Cardiac fibroblast (primary cell): ENCODE data around the gene ALCAM.

Source experiments
- DNase-seq, 2 donors: peaks; one replicate each; pipeline versions ENCODE4 v3.0.0 to v3.0.0-alpha.2; 2010; ENCODE audit warnings: low read depth in 2 of 2
- H3K4me3 ChIP-seq, 2 donors: replicated peaks in 1 of 2; 1 replicate in 1 of 2; 2 replicates in 1 of 2; pipeline ENCODE4 v1.5.1; 2011; ENCODE audit warnings: low read depth in 2 of 2, low read length in 2 of 2, mild to moderate bottlenecking in 2 of 2, moderate library complexity in 1 of 2
- TF ChIP-seq, protein P1 (sequence below): IDR thresholded peaks from one replicate; pipeline ENCODE4 v1.5.1; 2011; ENCODE audit warnings: low read depth, mild to moderate bottlenecking, low read length, inconsistent platforms

ALCAM gene

DNA sequence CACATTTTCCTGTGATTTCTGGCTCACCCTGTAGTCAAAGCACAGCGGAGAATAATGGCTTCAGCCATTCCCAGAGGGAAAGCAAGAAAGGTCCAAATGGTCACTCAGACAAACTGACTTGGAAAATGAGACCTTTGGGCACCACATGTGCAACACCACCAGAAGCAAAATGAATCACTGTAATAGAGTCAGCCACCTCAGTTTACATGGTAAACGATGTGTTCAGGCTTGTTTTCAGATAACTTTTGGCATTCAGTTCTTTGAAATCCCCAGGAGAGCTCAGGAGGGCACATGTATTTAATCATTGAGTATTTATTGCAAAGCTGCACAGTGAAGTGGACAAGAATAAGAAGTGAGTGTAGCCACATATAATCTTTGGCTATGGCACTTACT, 38.4 kb upstream of the ALCAM start:
- H3K4me3 ChIP-seq = no peak overlapping the region
- TF ChIP-seq, protein P1, sequence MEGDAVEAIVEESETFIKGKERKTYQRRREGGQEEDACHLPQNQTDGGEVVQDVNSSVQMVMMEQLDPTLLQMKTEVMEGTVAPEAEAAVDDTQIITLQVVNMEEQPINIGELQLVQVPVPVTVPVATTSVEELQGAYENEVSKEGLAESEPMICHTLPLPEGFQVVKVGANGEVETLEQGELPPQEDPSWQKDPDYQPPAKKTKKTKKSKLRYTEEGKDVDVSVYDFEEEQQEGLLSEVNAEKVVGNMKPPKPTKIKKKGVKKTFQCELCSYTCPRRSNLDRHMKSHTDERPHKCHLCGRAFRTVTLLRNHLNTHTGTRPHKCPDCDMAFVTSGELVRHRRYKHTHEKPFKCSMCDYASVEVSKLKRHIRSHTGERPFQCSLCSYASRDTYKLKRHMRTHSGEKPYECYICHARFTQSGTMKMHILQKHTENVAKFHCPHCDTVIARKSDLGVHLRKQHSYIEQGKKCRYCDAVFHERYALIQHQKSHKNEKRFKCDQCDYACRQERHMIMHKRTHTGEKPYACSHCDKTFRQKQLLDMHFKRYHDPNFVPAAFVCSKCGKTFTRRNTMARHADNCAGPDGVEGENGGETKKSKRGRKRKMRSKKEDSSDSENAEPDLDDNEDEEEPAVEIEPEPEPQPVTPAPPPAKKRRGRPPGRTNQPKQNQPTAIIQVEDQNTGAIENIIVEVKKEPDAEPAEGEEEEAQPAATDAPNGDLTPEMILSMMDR = no peak
- peak in 1 of 2 donors; percentile 15 for DNase-seq

DNA sequence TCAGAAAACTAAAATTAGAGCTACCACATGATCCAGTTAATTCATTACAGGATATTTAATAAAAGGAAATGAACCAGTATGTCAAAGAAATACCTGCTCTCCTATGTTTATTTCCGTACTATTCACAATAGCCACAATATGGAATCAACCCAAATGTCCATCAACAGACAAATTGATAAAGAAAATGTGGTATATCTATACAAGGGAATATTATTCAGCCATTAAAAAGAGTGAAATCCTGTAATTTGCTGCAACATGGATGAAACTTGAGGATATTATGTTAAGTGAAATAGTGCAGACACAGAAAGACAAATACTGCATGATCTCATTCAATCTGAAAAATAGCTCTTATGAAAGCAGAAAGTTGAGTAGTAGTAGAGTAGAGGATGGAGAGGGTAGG, 33.7 kb upstream of the ALCAM start:
- no peak overlapping the region for H3K4me3 ChIP-seq
- TF ChIP-seq, protein P1 = no peak
- no peak for DNase-seq

DNA sequence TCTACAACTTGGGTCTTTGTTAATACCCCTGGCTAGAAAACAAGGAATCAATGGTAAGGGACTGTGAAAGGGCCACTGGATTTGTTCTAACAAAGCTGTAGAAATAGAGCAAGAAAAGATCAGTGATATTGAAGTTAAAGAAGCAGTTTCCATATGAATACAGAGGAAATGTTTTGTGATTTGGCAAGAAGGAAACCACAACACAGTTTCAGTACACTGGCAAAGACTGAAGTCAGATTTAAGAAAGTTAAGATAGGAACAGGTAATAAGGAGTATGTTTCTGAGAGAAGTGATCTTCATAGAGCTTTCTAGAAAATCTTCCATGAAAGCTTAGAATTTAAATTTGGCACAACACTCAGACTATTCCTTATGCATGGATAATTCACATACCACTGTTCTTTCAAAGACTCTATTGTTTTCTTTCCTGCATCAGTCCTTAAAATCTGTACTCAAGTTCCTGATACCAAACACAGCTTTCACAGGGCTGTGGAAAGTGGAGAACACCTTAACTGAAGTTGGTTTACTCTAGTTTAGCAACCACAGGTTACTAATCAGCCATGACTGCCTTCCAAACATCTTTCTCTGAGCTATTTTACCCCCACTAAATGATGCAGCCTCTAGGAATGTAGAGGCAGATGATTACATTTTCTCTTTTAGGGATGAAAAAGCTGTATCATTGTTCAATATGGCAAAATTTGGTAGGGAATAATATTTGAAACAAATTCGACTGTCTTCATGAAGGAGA, 32.4 kb upstream of the ALCAM start:
- DNase-seq = peak in 1 of 2 donors; percentile 70
- H3K4me3 ChIP-seq = no peak overlapping the region
- TF ChIP-seq, protein P1 = no peak

DNA sequence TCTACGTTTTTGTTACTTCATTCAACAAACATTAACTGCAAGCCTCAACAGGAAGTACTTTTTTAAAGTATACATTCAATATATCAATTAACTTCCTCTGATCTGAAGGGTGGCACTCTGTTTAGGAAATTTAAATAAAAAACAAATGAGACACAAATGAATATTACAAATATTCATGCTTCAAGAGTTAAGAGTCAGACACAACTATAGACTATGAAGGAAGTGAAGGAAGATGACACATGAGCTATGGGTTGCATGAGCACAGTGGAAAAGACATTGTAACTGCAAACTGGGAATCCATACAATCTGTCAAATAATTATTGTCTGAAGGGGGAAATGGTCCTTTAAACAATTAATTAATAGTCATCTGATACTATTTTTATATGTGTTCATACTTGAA, 26.8 kb upstream of the ALCAM start:
- no peak for DNase-seq
- TF ChIP-seq, protein P1 = no peak
- no peak overlapping the region for H3K4me3 ChIP-seq

DNA sequence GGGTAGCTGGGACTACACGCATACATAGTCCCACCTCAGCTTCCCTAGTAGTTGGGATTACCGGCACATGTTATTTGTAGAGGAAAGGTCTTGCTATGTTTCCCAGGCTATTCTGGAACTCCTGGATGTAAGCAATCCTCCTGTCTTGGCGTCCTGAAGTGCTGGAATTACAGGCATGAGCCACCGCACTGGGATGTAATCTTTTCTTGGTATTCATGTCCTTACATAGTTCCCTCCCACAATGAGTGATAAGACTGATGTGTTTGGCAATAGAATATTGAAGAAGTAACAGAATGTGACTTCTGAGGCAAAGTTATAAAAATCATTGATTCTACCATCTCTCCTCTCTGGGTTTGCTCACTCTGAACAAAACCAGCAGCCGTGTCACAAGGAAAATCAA, 22.7 kb upstream of the ALCAM start:
- DNase-seq = peak in 1 of 2 donors; percentile 72
- TF ChIP-seq, protein P1 = no peak
- H3K4me3 ChIP-seq = no peak overlapping the region

DNA sequence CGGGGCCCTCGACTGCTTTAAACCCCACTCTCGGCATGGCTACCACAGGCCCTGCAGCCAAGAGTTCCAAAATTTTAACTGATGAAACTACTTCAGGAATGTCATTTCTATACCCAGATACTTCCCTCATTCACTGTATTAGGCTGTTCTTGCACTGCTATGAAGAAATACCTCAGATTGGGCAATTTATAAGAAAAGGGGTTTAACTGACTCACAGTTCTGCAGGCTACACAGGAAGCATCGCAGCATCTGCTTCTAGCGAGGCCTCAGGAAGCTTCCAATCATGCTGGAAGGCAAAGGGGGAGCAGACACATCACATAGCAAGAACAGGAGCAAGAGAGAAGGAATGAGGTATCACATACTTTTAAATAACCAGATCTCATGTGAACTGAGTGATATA, 21.6 kb upstream of the ALCAM start:
- no peak overlapping the region for H3K4me3 ChIP-seq
- DNase-seq = no peak
- TF ChIP-seq, protein P1 = no peak
